GM13977 (cell line): ENCODE results near the gene SORCS1.

Source experiments
- DNase-seq: peaks from one replicate; pipeline ENCODE4 v3.0.0; 2012; ENCODE audit warnings: low spot score
- in situ Hi-C: fragments of 300-500 bp; cut with MboI; formaldehyde crosslinking; loops from one replicate; pipeline ENCODE4 v1.12.0; 2022; ENCODE audit warnings: low sequenced_read_pairs, low pct_unique_long_range_greater_than_20kb, mixed read lengths, inconsistent platforms; ENCODE audit not compliant: unreplicated experiment
- TF ChIP-seq, protein P1 (sequence below): IDR thresholded peaks from 2 replicates; pipeline ENCODE4 v1.5.1; 2012; ENCODE audit warnings: mild to moderate bottlenecking, control low read depth; ENCODE audit not compliant: insufficient read depth; ENCODE audit errors: extremely low read depth, missing control alignments

The SORCS1 gene

GRCh38 chr10:106720683-106721082 is 443.8 kb downstream of the SORCS1 start:
- in situ Hi-C loops: no loop called here

DNA sequence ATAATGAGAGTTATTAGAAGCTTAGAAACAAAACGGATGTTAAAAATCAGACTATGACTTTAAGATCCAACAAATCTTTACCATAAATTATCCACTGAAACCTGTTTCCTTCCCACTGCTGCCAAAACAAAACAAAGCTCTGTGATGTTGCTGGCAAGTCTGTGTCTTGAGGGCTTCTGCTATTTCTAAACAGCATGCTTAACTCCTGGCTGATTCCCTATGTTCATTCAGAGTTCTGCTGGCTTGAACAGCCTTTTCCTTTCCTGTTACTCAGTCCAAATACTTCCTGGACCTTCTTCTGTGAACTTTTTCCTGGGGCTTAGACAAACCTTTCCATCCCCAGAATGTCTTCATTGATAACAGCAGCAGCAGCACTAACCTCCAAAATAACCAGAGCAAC is 448.1 kb downstream of the SORCS1 start:
- in situ Hi-C loops: no loop called here
- TF ChIP-seq, protein P1, sequence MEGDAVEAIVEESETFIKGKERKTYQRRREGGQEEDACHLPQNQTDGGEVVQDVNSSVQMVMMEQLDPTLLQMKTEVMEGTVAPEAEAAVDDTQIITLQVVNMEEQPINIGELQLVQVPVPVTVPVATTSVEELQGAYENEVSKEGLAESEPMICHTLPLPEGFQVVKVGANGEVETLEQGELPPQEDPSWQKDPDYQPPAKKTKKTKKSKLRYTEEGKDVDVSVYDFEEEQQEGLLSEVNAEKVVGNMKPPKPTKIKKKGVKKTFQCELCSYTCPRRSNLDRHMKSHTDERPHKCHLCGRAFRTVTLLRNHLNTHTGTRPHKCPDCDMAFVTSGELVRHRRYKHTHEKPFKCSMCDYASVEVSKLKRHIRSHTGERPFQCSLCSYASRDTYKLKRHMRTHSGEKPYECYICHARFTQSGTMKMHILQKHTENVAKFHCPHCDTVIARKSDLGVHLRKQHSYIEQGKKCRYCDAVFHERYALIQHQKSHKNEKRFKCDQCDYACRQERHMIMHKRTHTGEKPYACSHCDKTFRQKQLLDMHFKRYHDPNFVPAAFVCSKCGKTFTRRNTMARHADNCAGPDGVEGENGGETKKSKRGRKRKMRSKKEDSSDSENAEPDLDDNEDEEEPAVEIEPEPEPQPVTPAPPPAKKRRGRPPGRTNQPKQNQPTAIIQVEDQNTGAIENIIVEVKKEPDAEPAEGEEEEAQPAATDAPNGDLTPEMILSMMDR: no peak
- no peak for DNase-seq

More at GRCh38 chr10:106720683-106721082, 443.8 kb downstream of the SORCS1 start:
- DNase-seq: no peak
- TF ChIP-seq, protein P1: no peak

DNA sequence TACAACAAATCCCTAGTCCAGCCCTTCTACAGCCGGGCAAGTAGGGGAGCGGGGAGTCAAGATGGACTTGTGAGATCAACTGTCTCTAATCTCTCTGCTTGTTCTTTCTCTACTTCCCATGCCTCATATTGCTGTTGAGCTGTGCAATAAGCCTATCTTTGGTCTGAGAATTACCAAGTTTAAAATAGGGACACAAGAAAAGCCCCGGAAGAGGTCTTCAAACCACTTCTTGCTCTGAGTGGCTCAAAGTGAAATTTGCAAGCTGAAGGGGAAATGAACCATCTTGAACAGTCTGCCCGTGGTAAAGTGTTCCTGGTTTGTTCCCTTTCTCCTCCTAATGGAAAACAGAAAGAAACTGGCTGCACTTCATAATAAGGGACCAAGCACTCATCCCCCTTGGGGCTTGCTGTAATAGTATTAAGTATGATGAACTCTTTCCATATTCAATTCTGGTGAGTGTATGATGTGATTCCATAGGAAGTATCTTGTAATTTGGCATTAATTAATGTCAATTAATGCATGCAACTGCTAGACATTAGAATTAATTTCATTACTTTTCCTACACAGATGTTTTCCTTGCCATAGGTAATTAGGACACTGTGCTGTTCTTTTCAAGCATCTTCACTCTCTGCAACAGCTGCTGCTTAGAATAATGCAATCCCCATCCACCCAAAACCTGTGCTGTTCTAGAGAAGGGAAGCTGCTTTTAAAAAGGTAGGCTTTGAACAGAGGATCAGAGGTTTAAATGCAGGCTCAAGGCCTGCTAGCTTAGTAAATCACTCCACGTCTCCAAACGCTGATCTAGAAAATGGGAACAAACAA is 449.6 kb downstream of the SORCS1 start:
- DNase-seq: no peak
- TF ChIP-seq, protein P1: no peak
- in situ Hi-C loops: no loop called here

DNA sequence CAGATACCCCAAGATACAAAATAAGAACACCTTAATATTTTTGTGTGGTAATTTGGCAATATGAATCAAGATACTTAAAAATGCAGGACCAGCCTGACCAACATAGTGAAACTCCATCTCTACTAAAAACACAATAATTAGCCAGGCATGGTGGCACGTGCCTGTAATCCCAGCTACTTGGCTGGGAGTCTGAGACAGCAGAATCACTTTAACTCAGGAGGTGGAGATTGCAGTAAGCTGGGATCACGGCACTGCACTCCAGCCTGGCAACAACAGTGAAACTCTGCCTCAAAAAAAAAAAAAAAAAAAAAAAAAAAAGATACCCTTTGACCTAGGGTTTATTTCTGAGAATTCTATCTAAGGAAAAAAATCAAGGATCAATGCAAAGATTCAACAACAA is 450.7 kb downstream of the SORCS1 start:
- no peak for DNase-seq
- TF ChIP-seq, protein P1: no peak
- in situ Hi-C loops: no loop called here

- in situ Hi-C loops: no loop called here
- TF ChIP-seq, protein P1: no peak
- DNase-seq: peak; percentile 25
Measured at GRCh38 chr10:106712988-106713387, 451.5 kb downstream of the SORCS1 start.

DNA sequence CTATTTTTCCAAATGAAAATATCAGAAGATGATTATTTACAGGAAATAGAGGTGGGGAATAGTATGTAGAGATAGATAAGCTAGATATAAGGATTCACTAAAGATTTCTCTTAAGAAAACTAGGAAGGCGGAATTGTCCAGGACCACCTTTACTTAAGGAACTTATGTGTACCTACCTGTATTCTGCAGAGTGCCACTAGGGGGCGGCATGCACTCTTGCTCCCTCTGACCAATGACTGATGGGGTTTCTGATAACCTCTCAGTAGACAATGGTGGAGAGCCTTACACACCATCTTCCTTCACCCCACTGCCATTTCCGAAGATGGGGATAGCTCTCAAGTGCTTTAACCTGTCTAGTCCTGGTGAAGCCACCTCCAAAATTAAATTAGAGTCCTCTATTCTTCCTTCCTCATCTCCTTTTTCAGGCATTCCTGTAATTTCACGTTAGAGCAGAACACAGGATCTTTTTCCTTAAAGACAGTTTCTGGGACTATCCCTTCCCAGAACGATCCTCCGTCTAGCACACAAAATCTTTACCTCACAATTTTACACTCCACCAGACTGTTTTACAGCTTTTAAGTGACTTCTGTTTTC is 453.1 kb downstream of the SORCS1 start:
- peak; percentile 61 for DNase-seq
- TF ChIP-seq, protein P1: peak; percentile 84
- in situ Hi-C loops: no loop called here
